OCI-M2 (cell line): Measurements from ENCODE around the gene HMG20A.
"Not testable (repeated sequence)": the region's sequence is repeated elsewhere in the genome, so short reads cannot be mapped to it uniquely, and the experiment has no call there.

Experiments used
- DNase-seq: peaks from one replicate; lab custom pipeline; 2025; ENCODE audit not compliant: unreplicated experiment; lab: John Stamatoyannopoulos, UW

The HMG20A gene

GRCh38 chr15:77420610-77421369 is at the start of gene HMG20A:
Gene HMG20A, plus strand, starts transcription at chr15:77420888. Its CDS starts 37,520 bp downstream, at chr15:77458408.
- DNase-seq = peak; percentile 46

GRCh38 chr15:77371850-77372563 is 48.7 kb upstream of the HMG20A start:
- no peak for DNase-seq

- DNase-seq = no peak
Measured at GRCh38 chr15:77373441-77373840, 47.2 kb upstream of the HMG20A start.

GRCh38 chr15:77375133-77375532 is 45.6 kb upstream of the HMG20A start:
- DNase-seq = no peak

- DNase-seq = no peak
Measured at GRCh38 chr15:77376770-77377169, 43.9 kb upstream of the HMG20A start.

GRCh38 chr15:77380033-77380432 is 40.7 kb upstream of the HMG20A start:
- no peak for DNase-seq

GRCh38 chr15:77384086-77384485 is 36.6 kb upstream of the HMG20A start:
- DNase-seq = no peak

DNA sequence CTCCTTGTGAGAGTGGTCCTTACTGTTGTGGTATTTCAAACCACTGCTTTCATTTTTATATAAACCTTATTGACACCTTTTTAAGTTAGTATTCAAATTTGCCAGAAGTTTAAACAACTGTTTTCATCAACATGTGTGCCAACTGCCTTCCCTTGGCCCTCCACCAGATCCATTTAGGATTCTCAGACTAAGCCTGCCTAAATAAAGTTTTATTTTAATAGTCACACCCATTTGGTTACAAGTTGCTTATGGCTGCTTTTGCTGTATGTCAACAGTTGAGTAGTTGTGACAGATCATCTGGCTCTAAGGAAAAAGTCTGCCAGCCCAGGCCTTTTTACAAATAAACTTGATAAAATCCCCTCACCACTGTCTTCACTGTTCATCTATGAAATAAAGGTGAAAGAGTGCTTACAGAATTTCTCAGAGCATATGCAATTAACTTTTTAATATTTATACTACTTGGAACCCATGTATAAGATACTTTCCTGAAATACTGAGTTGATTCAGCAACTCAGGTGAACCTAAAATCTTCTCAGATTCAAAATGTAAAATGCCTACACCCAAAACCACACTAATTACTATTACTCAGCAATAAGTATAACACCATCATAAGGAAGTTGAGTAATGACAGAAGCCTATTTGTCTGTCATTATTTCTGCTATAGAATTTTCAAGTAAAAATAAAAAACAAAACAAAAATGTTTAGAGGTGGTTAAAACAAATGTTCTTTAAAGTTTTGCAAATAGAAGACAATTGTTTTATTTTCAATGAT is 35.9 kb upstream of the HMG20A start:
- DNase-seq = no peak

DNA sequence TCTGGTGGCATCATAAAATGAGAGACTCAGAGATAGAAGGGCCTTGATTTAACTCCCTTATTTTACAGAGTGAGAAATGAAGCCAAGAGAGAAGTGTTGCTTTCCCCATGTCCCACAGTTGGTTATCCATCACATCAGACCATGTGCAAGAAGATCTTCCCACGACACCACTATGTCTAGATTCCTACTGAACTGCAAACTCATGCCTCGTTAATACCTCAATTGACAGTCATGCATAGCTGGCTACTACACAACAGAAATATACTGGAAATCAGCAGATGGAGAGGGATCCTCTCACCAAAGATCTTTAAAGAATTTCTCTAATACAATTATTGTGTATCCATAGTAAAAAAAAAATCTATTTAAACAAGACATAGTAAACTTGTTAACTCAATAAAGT is 34.1 kb upstream of the HMG20A start:
- DNase-seq = no peak

DNA sequence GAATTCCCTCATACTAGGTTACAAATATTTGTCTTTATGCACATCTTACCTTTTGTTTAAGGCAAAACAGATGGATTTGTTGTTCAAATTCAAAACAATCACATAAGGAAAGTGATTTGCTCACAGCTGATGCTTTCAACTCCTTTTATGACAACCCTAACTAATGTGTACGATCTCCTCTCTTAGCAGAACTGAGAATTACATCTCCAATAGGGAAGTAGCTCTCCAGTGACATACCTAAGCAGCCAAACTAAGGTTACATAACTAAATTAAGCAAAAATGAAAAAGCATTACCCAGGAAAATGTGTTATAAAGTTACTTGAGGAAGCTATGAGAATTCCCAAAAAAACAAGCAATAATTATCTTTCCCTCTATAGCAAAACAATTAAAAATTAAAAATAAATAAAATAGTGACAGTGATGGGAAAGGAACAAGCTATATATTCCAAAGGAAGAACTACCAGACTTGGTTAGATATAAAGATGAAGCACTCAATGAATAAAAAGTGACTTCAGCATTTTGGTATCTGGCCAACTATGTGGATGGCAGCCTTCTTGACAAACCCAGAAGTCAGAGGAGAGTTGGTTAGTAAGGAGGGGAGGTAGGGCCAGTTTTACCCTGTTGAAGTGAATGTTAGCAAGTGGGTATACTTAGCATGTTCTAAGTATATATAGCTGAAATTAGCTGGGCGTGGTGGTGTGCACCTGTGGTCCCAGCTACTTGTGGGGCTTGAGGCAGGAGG is 33.2 kb upstream of the HMG20A start:
- DNase-seq = no peak

- no peak for DNase-seq
Measured at GRCh38 chr15:77391372-77391951, 29.2 kb upstream of the HMG20A start.

GRCh38 chr15:77392762-77393470 is 27.8 kb upstream of the HMG20A start:
- DNase-seq = no peak

GRCh38 chr15:77393471-77393840 is 27.2 kb upstream of the HMG20A start:
- DNase-seq = no peak

DNA sequence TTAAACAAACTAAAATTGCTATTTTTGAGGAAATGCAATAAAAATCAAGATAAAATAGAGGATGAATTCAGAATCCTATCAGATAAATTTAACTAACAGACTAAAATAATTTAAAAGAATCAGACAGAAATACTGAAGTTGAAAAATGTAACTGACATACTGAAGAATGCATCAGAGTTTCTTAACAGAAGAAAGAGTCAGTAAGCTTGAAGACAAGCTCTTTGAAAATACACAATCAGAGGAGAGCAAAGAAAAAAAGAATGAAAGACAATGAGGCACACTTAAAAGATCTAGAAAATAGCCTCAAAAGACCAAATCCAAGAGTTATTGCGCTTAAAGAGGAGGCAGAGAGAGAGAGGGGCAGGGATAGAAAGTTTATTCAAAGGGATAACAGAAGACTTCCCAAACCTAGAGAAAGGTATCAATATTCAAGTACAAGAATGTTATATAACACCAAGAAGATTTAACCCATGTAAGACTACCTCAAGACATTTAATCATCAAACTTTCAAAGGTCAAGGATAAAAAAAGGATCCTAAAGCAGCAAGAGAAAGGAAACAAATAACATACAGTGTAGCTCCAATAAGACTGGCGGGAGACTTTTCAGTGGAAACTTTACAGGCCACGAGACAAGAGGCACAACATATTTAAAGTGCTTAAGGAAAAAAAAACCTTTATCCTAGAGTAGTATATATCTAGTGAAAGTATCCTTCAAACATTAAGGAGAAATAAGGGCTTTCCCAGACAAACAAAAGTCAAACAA is 25.5 kb upstream of the HMG20A start:
- DNase-seq = no peak

DNA sequence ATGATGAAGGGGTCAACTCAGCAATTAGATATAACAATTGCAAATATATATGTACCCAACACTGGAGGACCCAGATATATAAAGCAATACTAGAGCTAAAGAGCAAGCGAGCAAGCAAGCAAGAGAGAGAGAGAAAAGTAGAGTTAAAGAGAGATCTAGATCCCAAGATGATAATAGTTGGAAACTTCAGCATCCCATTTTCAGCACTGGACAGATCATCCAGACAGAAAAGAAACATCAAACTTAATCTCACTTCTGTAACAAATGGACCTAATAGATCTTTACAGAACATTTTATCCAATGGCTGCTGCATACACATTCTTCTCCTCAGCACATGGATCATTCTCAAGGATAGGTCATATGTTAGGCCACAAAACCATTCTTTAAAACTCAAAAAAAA is 24.0 kb upstream of the HMG20A start:
- DNase-seq = no peak

GRCh38 chr15:77398927-77399326 is 21.8 kb upstream of the HMG20A start:
- DNase-seq = no peak

GRCh38 chr15:77400258-77400657 is 20.4 kb upstream of the HMG20A start:
- no peak for DNase-seq

GRCh38 chr15:77402740-77403379 is 17.8 kb upstream of the HMG20A start:
- DNase-seq = no peak

DNA sequence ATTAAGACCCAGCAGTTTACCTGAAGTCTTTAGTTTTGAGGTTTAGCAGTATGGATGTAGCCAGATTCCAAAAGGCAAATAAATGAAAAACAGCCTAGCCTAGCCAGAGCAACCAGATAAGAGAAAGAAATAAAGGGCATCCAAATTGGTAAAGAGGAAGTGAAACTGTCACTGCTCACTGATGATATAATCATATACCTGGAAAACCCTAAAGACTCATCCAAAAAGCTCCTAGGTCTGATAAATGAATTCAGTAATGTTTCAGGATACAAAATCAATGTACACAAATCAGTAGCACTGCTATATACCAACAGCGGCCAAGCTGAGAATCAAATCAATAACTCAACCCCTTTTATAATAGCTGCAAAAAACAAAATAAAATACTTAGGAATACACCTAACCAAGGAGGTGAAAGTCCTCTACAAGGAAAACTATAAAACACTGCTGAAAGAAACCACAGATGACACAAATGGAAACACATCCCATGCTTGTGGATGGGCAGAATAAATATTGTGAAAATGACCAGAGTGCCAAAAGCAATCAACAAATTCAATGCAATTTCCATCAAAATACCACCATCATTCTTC is 14.4 kb upstream of the HMG20A start:
- not testable (repeated sequence) for DNase-seq
